Transverse colon (tissue), 4 donors: ENCODE measurements around the gene MAT1A. TPM values are rescaled to one million over a fixed set of nuclear protein-coding genes. Genes with fewer than 3 reads are reported as not detected.
"Not testable (repeated sequence)": the region's sequence is repeated elsewhere in the genome, so short reads cannot be mapped to it uniquely, and the experiment has no call there.

Source experiments
- DNase-seq: peaks from one replicate; pipeline ENCODE4 v3.0.0-alpha.2; 2019
- H3K27ac ChIP-seq, 4 donors: fragments of 200-600 bp; sonication (generic); 2 replicates each; pipeline ENCODE4 v1.5.1; 2016 to 2018; ENCODE audit warnings: inconsistent platforms in 4 of 4
- H3K27me3 ChIP-seq: fragments of 200-600 bp; sonication (generic); 2 replicates; pipeline ENCODE4 v1.5.1; 2017; ENCODE audit warnings: inconsistent platforms
- H3K36me3 ChIP-seq, 4 donors: fragments of 200-600 bp; sonication (generic); 2 replicates each; pipeline ENCODE4 v1.5.1; 2017 to 2019; ENCODE audit warnings: inconsistent platforms in 4 of 4
- H3K4me1 ChIP-seq, 4 donors: fragments of 200-600 bp; sonication (generic); 2 replicates each; pipeline ENCODE4 v1.5.1; 2017 to 2020; ENCODE audit warnings: inconsistent platforms in 4 of 4
- H3K4me3 ChIP-seq, 4 donors: fragments of 200-600 bp; sonication (generic); 1 replicate in 1 of 4; 2 replicates in 3 of 4; pipeline versions ENCODE4 v1.5.1 to v1.6.1; 2017 to 2019; ENCODE audit warnings: inconsistent platforms in 4 of 4
- H3K9me3 ChIP-seq, 2 donors: fragments of 200-600 bp; sonication (generic); 2 replicates each; pipeline ENCODE4 v1.5.1; 2017 to 2019; ENCODE audit warnings: inconsistent platforms in 2 of 2
- WGBS, 2 donors: methylation state at CpG; one replicate each; pipeline ENCODE4 v1.1.5; 2018; ENCODE audit warnings: low coverage in 1 of 2; 5-methylcytosine and 5-hydroxymethylcytosine counted together
- in situ Hi-C, 4 donors: fragments of 200-750 bp; cut with MboI; loops; one replicate each; pipeline versions ENCODE4 v1.15.0 to v1.15.1; 2017; ENCODE audit warnings: low sequenced_read_pairs in 3 of 4, low pct_ligation_motif_present in 1 of 4, low pct_unique_long_range_greater_than_20kb in 1 of 4
- intact Hi-C: fragments of 100-400 bp; cut with DNase I; formaldehyde crosslinking; loops from one replicate; pipeline ENCODE4 v1.15.1; 2023; ENCODE audit warnings: low total_unique reads
- total RNA-seq, 4 donors: library from RNA; depleted of rRNA; stranded (reverse); fragments of >200 nt; gene quantifications; one replicate each; pipeline ENCODE4 v1.1.0, GENCODE V29; 2016

MAT1A gene
- total RNA-seq, 4 donors from 2014 or later: 0.14 to 1.5 TPM; not detected in 2

- in situ Hi-C loops: not testable (repeated sequence)
These were observed 55.6 kb downstream of the MAT1A start for GRCh38 chr10:80233871-80234270.

DNA sequence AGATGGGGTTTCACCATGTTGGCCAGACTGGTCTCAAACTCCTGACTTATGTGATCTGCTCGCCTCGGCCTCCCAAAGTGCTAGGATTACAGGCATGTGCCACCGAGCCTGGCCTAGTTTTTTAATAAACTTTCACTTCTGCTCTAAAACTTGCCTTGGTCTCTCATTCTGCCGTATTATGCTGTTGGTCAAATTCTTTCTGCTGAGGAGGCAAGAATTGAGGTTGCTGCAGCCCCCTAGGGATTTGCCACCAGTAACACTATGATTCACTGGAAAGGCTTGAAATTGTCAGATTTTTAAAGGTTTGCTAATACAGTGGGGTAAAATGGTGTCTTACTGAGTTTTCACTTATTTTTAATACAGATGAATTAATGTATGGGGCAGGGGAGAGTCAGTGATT, 62.7 kb downstream of the MAT1A start:
- 70 to 81% methylated on average over 2 to 4 of the region's 4 CpGs for WGBS, 2 donors
- H3K27me3 ChIP-seq, H3K4me1 ChIP-seq, H3K4me3 ChIP-seq, H3K36me3 ChIP-seq, H3K9me3 ChIP-seq, H3K27ac ChIP-seq, intact Hi-C loops, in situ Hi-C loops, DNase-seq: not testable (repeated sequence)

More at GRCh38 chr10:80233871-80234270, 55.6 kb downstream of the MAT1A start:
- H3K27ac ChIP-seq, H3K9me3 ChIP-seq, H3K4me3 ChIP-seq, DNase-seq, H3K27me3 ChIP-seq, intact Hi-C loops, H3K4me1 ChIP-seq, H3K36me3 ChIP-seq: not testable (repeated sequence)
- WGBS, 2 donors: 82 to 92% methylated on average over 1 of the region's 1 CpG

DNA sequence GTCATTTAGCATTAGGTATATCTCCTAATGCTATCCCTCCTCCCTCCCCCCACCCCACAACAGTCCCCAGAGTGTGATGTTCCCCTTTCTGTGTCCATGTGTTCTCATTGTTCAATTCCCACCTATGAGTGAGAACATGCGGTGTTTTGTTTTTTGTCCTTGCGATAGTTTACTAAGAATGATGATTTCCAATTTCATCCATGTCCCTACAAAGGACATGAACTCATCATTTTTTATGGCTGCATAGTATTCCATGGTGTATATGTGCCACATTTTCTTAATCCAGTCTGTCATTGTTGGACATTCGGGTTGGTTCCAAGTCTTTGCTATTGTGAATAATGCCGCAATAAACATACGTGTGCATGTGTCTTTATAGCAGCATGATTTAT, 66.4 kb downstream of the MAT1A start:
- H3K27me3 ChIP-seq, intact Hi-C loops, H3K4me1 ChIP-seq, DNase-seq, H3K4me3 ChIP-seq, H3K36me3 ChIP-seq, H3K9me3 ChIP-seq, H3K27ac ChIP-seq: not testable (repeated sequence)
- 79% methylated on average over 2 of the region's 5 CpGs; no CpG with 5 or more reads in 1 of the 2 donors for WGBS, 2 donors
- in situ Hi-C loops: loop anchor here in 2 of 4 donors (25.0 kb wide), 2 partner anchors 161 to 861 kb away; no protein-coding TSS in a partner anchor

Other genes starting within 250 kb of the MAT1A start
- gene TMEM254, start 211.0 kb downstream of the MAT1A start, total RNA-seq: 10 to 100 TPM in 2 of 4 donors, 1 to 10 TPM in 2; 3.0 to 33.7 (median 10.4) TPM
- gene PLAC9, start 156.9 kb downstream of the MAT1A start, total RNA-seq: 1 to 10 TPM in 3 of 4 donors, not detected in 1; 1.7 to 6.6 (median 5.7) TPM
- gene ANXA11, start 84.1 kb downstream of the MAT1A start, total RNA-seq: 100 to 1,000 TPM; 134 to 247 (median 219) TPM
- not detected for gene DYDC1, start 67.1 kb upstream of the MAT1A start, total RNA-seq
- not detected for gene DYDC2, start 67.1 kb upstream of the MAT1A start, total RNA-seq
- 10 to 100 TPM; 21.7 to 64.6 (median 38.7) TPM for gene PRXL2A, start 118.9 kb upstream of the MAT1A start, total RNA-seq
- 10 to 100 TPM; 18.9 to 72.9 (median 55.8) TPM for gene TSPAN14, start 164.7 kb upstream of the MAT1A start, total RNA-seq
- under 1 TPM in 1 of 4 donors, not detected in 3; 0.32 TPM for gene SH2D4B, start 248.2 kb upstream of the MAT1A start, total RNA-seq